OCI-LY1 (cell line): Measurements from ENCODE around the gene RDH13.
A peak's percentile ranks its signal among the peaks of the same experiment; 100 is the strongest.

ENCODE experiments used
- H2AFZ ChIP-seq: fragments of 200-600 bp; sonication (generic), shearing (Covaris generic); 2 replicates; pipeline ENCODE4 v1.6.0; 2014; ENCODE audit warnings: antibody characterized with exemption, mild to moderate bottlenecking, low read length
- H3F3A ChIP-seq: fragments of 200-600 bp; sonication (generic), shearing (Covaris generic); 2 replicates; pipeline ENCODE4 v1.6.0; 2014; ENCODE audit warnings: mild to moderate bottlenecking, antibody characterized with exemption, low read length, moderate library complexity; ENCODE audit not compliant: insufficient read depth
- H3K27ac ChIP-seq: fragments of 200-600 bp; sonication (generic); 2 replicates; pipeline ENCODE4 v1.5.1; 2014; ENCODE audit warnings: low read length, mixed run types, mild to moderate bottlenecking, low read depth; ENCODE audit not compliant: poor library complexity, severe bottlenecking
- H3K27me3 ChIP-seq: fragments of 200-600 bp; sonication (generic); 2 replicates; pipeline ENCODE4 v1.6.0; 2014; ENCODE audit warnings: antibody characterized with exemption, mild to moderate bottlenecking, low read length, moderate library complexity; ENCODE audit not compliant: insufficient read depth
- H3K36me3 ChIP-seq: fragments of 200-600 bp; sonication (generic); 2 replicates; pipeline ENCODE4 v1.6.1; 2014; ENCODE audit warnings: mild to moderate bottlenecking, antibody characterized with exemption, low read length, moderate library complexity, mixed read lengths; ENCODE audit not compliant: insufficient read depth
- H3K4me1 ChIP-seq: fragments of 200-600 bp; sonication (generic); 2 replicates; pipeline ENCODE4 v1.5.1; 2014; ENCODE audit warnings: mild to moderate bottlenecking, low read length, moderate library complexity; ENCODE audit not compliant: insufficient read depth, severe bottlenecking
- H3K4me2 ChIP-seq: fragments of 200-600 bp; sonication (generic), shearing (Covaris generic); 2 replicates; pipeline ENCODE4 v1.6.1; 2014; ENCODE audit warnings: low read length
- H3K4me3 ChIP-seq: fragments of 200-600 bp; sonication (generic); 2 replicates; pipeline ENCODE4 v1.5.1; 2014; ENCODE audit warnings: low read length, low read depth, mild to moderate bottlenecking, mixed read lengths; ENCODE audit not compliant: poor library complexity, severe bottlenecking
- H3K79me2 ChIP-seq: fragments of 200-600 bp; shearing (Covaris generic); 2 replicates; pipeline ENCODE4 v1.6.1; 2016; ENCODE audit warnings: mixed run types, low read length, mixed read lengths; ENCODE audit not compliant: insufficient read depth
- H3K9ac ChIP-seq: fragments of 200-600 bp; sonication (generic), shearing (Covaris generic); 2 replicates; pipeline ENCODE4 v1.6.1; 2014; ENCODE audit warnings: mild to moderate bottlenecking, low read length, mixed read lengths
- H3K9me2 ChIP-seq: fragments of 200-600 bp; sonication (generic), shearing (Covaris generic); 2 replicates; pipeline ENCODE4 v1.6.1; 2014; ENCODE audit warnings: low read depth, mild to moderate bottlenecking, low read length, mixed read lengths
- H3K9me3 ChIP-seq: fragments of 200-600 bp; shearing (Covaris generic); 2 replicates; pipeline ENCODE4 v1.6.1; 2014; ENCODE audit warnings: low read length, mixed read lengths
- H4K20me1 ChIP-seq: fragments of 200-600 bp; sonication (generic), shearing (Covaris generic); 2 replicates; pipeline ENCODE4 v1.6.0; 2016; ENCODE audit warnings: mild to moderate bottlenecking, low read length; ENCODE audit not compliant: insufficient read depth
- EZH2 ChIP-seq: fragments of 200-600 bp; sonication (generic), shearing (Covaris generic); IDR thresholded peaks from 2 replicates; pipeline ENCODE4 v1.8.0; 2017; ENCODE audit warnings: borderline replicate concordance, mixed run types, mild to moderate bottlenecking, antibody characterized with exemption, low read length, moderate library complexity, mixed read lengths
- TF ChIP-seq, protein P1 (sequence below): fragments of 200-600 bp; sonication (generic), shearing (Covaris generic); IDR thresholded peaks from 2 replicates; pipeline ENCODE4 v1.5.1; 2017; ENCODE audit warnings: mild to moderate bottlenecking, antibody characterized with exemption, low read length, moderate library complexity, mixed read lengths

The RDH13 gene

DNA sequence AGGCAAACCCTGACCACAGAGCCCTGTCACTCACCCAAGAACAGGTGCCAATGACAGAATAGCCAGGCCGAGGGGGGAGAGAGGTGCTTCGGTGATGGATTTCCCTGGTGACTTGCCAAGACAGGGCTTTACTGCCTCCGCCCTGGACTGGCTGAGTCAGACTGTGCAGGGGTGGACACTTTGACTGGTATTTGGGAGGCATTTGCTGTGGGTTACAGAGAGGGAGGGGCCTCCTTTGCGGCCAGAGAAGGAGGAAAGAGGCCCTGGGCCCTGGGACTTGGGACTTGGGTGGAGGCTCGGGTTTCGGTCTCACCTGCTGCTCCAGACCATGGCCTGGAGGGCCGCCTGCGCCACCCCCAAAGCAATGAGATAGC lies 8.2 kb upstream of the RDH13 start:
- H3K36me3 ChIP-seq, result no peaks in the 10 kb centered on the region
- peaks cover 8% of the 10 kb centered on the region for H3K4me1 ChIP-seq
- no peaks in the 10 kb centered on the region; the same call in 1 of the 2 replicates for H3K27me3 ChIP-seq
- no peaks in the 10 kb centered on the region for H3F3A ChIP-seq
- no peak overlapping the region for H2AFZ ChIP-seq
- H3K4me2 ChIP-seq, result no peak overlapping the region
- no peaks in the 10 kb centered on the region for H3K9me2 ChIP-seq
- H3K27ac ChIP-seq, result no peak overlapping the region
- no peaks in the 10 kb centered on the region for H3K79me2 ChIP-seq
- H3K9me3 ChIP-seq, result no peaks in the 10 kb centered on the region
- TF ChIP-seq EZH2, result no peak
- TF ChIP-seq, protein P1, sequence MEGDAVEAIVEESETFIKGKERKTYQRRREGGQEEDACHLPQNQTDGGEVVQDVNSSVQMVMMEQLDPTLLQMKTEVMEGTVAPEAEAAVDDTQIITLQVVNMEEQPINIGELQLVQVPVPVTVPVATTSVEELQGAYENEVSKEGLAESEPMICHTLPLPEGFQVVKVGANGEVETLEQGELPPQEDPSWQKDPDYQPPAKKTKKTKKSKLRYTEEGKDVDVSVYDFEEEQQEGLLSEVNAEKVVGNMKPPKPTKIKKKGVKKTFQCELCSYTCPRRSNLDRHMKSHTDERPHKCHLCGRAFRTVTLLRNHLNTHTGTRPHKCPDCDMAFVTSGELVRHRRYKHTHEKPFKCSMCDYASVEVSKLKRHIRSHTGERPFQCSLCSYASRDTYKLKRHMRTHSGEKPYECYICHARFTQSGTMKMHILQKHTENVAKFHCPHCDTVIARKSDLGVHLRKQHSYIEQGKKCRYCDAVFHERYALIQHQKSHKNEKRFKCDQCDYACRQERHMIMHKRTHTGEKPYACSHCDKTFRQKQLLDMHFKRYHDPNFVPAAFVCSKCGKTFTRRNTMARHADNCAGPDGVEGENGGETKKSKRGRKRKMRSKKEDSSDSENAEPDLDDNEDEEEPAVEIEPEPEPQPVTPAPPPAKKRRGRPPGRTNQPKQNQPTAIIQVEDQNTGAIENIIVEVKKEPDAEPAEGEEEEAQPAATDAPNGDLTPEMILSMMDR, result no peak
- no peaks in the 10 kb centered on the region for H4K20me1 ChIP-seq
- no peak overlapping the region for H3K9ac ChIP-seq
- H3K4me3 ChIP-seq, result no peak overlapping the region

DNA sequence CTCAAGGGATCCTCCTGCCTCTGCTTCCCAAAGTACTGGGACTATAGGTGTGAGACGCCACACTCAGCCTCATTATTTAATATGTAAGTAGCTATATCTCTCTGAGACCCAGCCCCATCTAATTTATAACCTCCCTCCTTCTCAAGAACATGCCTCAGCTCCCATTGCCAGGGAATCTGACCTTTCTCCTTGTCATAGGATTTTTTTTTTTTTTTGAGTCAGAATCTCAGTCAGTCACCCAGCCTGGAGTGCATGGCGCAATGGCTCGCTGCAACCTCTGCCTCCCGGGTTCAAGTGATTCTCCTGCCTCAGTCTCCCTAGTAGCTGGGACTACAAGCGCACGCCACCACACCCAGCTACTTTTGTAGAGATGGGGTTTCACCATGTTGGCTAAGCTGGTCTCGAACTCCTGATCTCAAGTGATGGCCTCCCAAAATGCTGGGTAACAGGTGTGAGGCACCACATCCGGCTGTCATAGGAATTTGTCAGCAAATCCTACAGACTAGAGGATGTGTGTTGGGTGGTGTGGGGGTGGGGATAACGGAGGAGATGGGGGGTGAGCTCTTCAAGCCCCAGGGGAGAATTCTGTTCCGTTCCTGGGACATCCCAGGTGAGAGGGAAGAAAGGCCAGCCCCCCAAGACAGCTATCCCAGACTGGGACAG lies 7.6 kb upstream of the RDH13 start:
- no peaks in the 10 kb centered on the region; the same call in 1 of the 2 replicates for H3K27me3 ChIP-seq
- H3K79me2 ChIP-seq, result no peaks in the 10 kb centered on the region
- H3K9ac ChIP-seq, result no peak overlapping the region
- TF ChIP-seq, protein P1, result no peak
- H3K9me2 ChIP-seq, result no peaks in the 10 kb centered on the region
- no peaks in the 10 kb centered on the region for H3F3A ChIP-seq
- H3K4me2 ChIP-seq, result no peak overlapping the region
- H3K4me3 ChIP-seq, result no peak overlapping the region
- H3K9me3 ChIP-seq, result no peaks in the 10 kb centered on the region
- peaks cover 8% of the 10 kb centered on the region for H3K4me1 ChIP-seq
- no peaks in the 10 kb centered on the region for H4K20me1 ChIP-seq
- no peak overlapping the region for H2AFZ ChIP-seq
- H3K36me3 ChIP-seq, result no peaks in the 10 kb centered on the region
- H3K27ac ChIP-seq, result no peak overlapping the region

DNA sequence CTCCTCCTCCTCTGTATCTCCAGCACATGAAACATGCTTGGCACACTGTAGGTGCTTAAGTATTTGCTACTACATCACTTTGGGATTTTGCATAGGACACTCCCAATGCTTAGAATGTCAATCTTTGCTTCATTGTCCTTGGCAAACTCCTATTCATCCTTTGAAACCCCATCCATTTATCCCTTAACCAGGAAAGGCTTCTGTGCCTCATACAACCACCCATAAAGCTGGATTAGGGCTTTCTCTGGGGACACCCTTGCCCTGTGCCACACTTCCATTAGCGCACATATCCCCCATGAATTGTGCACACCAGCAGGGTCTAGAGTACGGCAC lies 6.9 kb upstream of the RDH13 start:
- H3K79me2 ChIP-seq, result no peaks in the 10 kb centered on the region
- H4K20me1 ChIP-seq, result no peaks in the 10 kb centered on the region
- peak overlapping the region; percentile 63 for H3K4me2 ChIP-seq
- no peaks in the 10 kb centered on the region for H3K9me2 ChIP-seq
- no peaks in the 10 kb centered on the region for H3F3A ChIP-seq
- no peaks in the 10 kb centered on the region for H3K36me3 ChIP-seq
- H3K4me1 ChIP-seq, result peaks cover 8% of the 10 kb centered on the region
- no peak for TF ChIP-seq EZH2
- TF ChIP-seq, protein P1, result no peak
- no peak overlapping the region for H2AFZ ChIP-seq
- no peak overlapping the region for H3K9ac ChIP-seq
- H3K4me3 ChIP-seq, result no peak overlapping the region
- H3K9me3 ChIP-seq, result no peaks in the 10 kb centered on the region
- no peaks in the 10 kb centered on the region; the same call in 1 of the 2 replicates for H3K27me3 ChIP-seq
- H3K27ac ChIP-seq, result no peak overlapping the region
